Smooth muscle cell (in vitro differentiated cells): Measurements from ENCODE around the gene EFCAB9. TPM values are rescaled to one million over a fixed set of nuclear protein-coding genes. Genes with fewer than 3 reads are reported as not detected.

Experiments used
- DNase-seq: peaks from one replicate; lab custom pipeline; 2025; ENCODE audit not compliant: unreplicated experiment; lab: John Stamatoyannopoulos, UW
- H2AFZ ChIP-seq: fragments of 200-600 bp; sonication (generic); 2 replicates; pipeline ENCODE4 v1.6.0; 2016; ENCODE audit warnings: antibody characterized with exemption, low read depth, mild to moderate bottlenecking
- H3F3A ChIP-seq: fragments of 200-600 bp; sonication (generic); 2 replicates; pipeline ENCODE4 v1.6.0; 2017; ENCODE audit warnings: antibody characterized with exemption, low read depth
- H3K27ac ChIP-seq: fragments of 200-600 bp; sonication (generic); 2 replicates; pipeline ENCODE4 v1.5.1; 2016; ENCODE audit warnings: low read depth, mild to moderate bottlenecking
- H3K27me3 ChIP-seq: fragments of 200-600 bp; sonication (generic); 2 replicates; pipeline ENCODE4 v1.6.1; 2016; ENCODE audit warnings: low read depth, mild to moderate bottlenecking
- H3K36me3 ChIP-seq: fragments of 200-600 bp; sonication (generic); 2 replicates; pipeline ENCODE4 v1.5.1; 2016; ENCODE audit warnings: low read depth
- H3K4me1 ChIP-seq: fragments of 200-600 bp; sonication (generic); 2 replicates; pipeline ENCODE4 v1.5.1; 2016; ENCODE audit warnings: low read depth
- H3K4me2 ChIP-seq: fragments of 200-600 bp; sonication (generic); 2 replicates; pipeline ENCODE4 v1.6.0; 2016; ENCODE audit warnings: mild to moderate bottlenecking
- H3K4me3 ChIP-seq: fragments of 200-600 bp; sonication (generic); 2 replicates; pipeline ENCODE4 v1.5.1; 2016; ENCODE audit warnings: mild to moderate bottlenecking
- H3K79me2 ChIP-seq: fragments of 200-600 bp; sonication (generic); 2 replicates; pipeline ENCODE4 v1.6.0; 2016; ENCODE audit warnings: low read depth, mild to moderate bottlenecking
- H3K9ac ChIP-seq: fragments of 200-600 bp; sonication (generic); 2 replicates; pipeline ENCODE4 v1.6.0; 2016; ENCODE audit warnings: low read depth
- H3K9me3 ChIP-seq: fragments of 200-600 bp; sonication (generic); replicated peaks from 2 replicates; pipeline ENCODE4 v1.5.1; 2016; ENCODE audit warnings: low read depth
- H4K20me1 ChIP-seq: fragments of 200-600 bp; sonication (generic); 2 replicates; pipeline ENCODE4 v1.6.0; 2016; ENCODE audit warnings: low read depth
- WGBS: methylation state at CpG from one replicate; pipeline ENCODE4 v1.1.7; 2016; ENCODE audit warnings: low lambda C conversion rate; 5-methylcytosine and 5-hydroxymethylcytosine counted together
- polyA plus RNA-seq: library from polyadenylated mRNA; unstranded; fragments of >200 nt; fragmentation: Nextera tagmentation; extraction: Ambion mirVana; gene quantifications from 2 replicates; pipeline ENCODE4 v1.2.1, GENCODE V29; 2016
- total RNA-seq: library from RNA; depleted of rRNA; stranded (reverse); fragments of >200 nt; gene quantifications from 2 replicates; pipeline ENCODE4 v1.2.3, GENCODE V29; 2014
- TF ChIP-seq, protein P1 (sequence below): fragments of 200-600 bp; sonication (generic); IDR thresholded peaks from 2 replicates; pipeline ENCODE4 v1.5.1; 2017; ENCODE audit warnings: borderline replicate concordance, mild to moderate bottlenecking, antibody characterized with exemption; ENCODE audit not compliant: insufficient read depth, poor library complexity, severe bottlenecking

Gene EFCAB9
- total and polyA plus RNA-seq, 2 experiments from 2014 or later = not detected

DNA sequence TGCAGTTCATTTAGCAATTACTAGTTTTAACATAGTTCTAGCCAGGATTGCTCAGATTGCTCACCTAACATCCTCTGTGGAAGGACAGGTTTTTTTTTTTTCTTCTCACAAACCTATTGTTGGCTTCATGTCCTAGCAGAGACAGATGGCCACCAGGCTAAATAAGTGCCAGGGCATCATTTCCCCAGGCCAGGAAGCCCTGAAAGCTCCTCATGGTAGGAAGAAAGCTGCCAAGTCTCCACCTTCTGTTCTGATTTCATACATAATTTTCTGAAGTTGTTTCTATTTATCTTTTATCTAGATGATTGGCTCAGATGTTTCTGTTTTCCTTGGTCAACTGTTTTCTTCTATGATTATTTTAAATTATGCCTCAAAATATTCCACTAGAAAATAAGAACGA is 31.0 kb downstream of the EFCAB9 start:
- Histone ChIP-seq H3K4me2 (no peak overlapping the region), H3K36me3 (peaks cover 5% of the 10 kb centered on the region), H2AFZ (no peak overlapping the region), H3F3A (no peaks in the 10 kb centered on the region), H3K4me1 (peaks cover 17% of the 10 kb centered on the region), H3K9ac (no peak overlapping the region), H3K27me3 (no peaks in the 10 kb centered on the region), H3K9me3 (no peaks in the 10 kb centered on the region), H4K20me1 (peaks cover 22% of the 10 kb centered on the region), H3K79me2 (peaks cover 36% of the 10 kb centered on the region), H3K27ac (no peak overlapping the region), H3K4me3 (no peak overlapping the region)
- DNase-seq = no peak
- 85% methylated on average over 1 of the region's 1 CpG for WGBS
- TF ChIP-seq, protein P1, sequence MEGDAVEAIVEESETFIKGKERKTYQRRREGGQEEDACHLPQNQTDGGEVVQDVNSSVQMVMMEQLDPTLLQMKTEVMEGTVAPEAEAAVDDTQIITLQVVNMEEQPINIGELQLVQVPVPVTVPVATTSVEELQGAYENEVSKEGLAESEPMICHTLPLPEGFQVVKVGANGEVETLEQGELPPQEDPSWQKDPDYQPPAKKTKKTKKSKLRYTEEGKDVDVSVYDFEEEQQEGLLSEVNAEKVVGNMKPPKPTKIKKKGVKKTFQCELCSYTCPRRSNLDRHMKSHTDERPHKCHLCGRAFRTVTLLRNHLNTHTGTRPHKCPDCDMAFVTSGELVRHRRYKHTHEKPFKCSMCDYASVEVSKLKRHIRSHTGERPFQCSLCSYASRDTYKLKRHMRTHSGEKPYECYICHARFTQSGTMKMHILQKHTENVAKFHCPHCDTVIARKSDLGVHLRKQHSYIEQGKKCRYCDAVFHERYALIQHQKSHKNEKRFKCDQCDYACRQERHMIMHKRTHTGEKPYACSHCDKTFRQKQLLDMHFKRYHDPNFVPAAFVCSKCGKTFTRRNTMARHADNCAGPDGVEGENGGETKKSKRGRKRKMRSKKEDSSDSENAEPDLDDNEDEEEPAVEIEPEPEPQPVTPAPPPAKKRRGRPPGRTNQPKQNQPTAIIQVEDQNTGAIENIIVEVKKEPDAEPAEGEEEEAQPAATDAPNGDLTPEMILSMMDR = no peak

DNA sequence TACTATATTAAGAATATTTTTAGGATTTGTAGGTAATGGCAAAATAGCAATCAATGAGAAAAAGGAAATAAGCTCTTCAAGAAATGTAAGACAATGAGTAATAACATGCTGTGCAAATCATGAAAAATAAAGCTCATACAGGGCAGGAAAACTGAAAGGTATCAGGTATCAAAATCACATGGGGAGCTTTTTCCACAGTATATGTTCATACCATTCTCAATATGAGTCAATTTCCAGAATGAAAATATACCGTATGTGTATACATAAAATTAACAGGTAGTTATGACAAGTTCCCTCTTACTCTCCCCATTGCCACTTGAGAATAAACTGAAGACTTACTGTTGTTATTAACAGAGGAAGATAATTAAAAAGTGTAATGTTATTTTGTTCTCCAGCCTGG is 35.9 kb downstream of the EFCAB9 start:
- TF ChIP-seq, protein P1 = no peak
- Histone ChIP-seq H3K9ac (no peak overlapping the region), H2AFZ (no peak overlapping the region), H3K4me3 (no peak overlapping the region), H4K20me1 (peaks cover 45% of the 10 kb centered on the region), H3K79me2 (peaks cover 30% of the 10 kb centered on the region), H3K4me1 (peaks cover 9% of the 10 kb centered on the region), H3K4me2 (no peak overlapping the region), H3K9me3 (no peaks in the 10 kb centered on the region), H3K36me3 (peaks cover 11% of the 10 kb centered on the region), H3K27me3 (no peaks in the 10 kb centered on the region), H3F3A (no peaks in the 10 kb centered on the region), H3K27ac (no peak overlapping the region)
- 100% methylated on average over 1 of the region's 1 CpG for WGBS
- DNase-seq = no peak

DNA sequence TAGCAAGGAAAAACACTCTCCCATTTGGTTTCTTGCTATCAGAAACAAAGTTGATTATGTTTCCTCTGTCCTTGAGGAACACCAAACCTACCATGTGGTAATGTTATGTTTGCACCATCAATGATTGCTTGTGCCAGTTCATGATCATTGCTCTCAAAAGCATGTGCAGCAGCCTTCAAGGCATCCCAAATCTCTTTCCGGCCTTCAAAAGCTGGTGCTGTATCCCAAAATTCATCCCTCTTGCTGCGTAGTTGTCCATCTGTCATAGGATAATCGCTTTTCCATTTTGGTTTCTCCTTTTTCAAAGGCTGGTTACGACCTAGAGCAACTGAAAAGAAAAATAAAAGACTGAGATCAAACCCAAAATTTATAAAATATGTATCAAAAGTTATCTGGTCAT is 40.1 kb downstream of the EFCAB9 start:
- H4K20me1 ChIP-seq = peaks cover 76% of the 10 kb centered on the region
- peaks cover 13% of the 10 kb centered on the region for H3K4me1 ChIP-seq
- H3F3A ChIP-seq = no peaks in the 10 kb centered on the region
- peaks cover 11% of the 10 kb centered on the region for H3K36me3 ChIP-seq
- no peak overlapping the region for H2AFZ ChIP-seq
- H3K27me3 ChIP-seq = no peaks in the 10 kb centered on the region
- H3K27ac ChIP-seq = no peak overlapping the region
- peaks cover 61% of the 10 kb centered on the region for H3K79me2 ChIP-seq
- TF ChIP-seq, protein P1 = no peak
- H3K4me3 ChIP-seq = no peak overlapping the region
- H3K4me2 ChIP-seq = no peak overlapping the region
- H3K9ac ChIP-seq = no peak overlapping the region
- no peak for DNase-seq
- 97% methylated on average over 4 of the region's 4 CpGs for WGBS
- no peaks in the 10 kb centered on the region for H3K9me3 ChIP-seq

DNA sequence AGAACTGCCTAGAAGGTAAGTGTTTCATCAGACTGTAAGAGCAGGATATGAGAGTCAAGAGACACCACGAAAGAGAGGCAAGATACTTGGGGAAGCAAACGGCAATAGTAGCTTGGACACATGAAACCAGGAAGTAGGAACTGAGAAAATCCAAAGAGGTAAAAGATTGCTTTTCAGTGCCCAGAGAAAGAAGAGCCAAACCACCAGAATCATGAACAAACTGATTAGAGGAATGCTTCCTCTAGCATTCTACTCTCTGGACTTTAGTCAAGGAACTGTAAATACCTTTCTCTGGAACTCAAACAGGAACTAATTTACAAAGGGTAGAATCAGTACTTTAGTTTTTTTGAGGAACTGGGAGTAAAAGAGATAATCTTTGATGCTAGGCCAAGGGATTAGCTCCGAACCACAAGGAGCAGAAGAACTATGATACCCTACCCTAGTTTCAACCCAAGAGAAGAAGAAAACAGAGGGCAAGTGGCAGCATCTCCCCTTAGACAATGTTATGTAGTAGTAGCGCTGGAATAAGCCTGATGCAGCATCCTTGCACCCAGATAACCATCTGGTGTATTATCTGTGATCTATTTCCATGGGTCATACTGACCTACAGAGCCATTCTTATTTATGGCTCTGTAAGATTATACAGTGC is 41.3 kb downstream of the EFCAB9 start:
- H4K20me1 ChIP-seq = peaks cover 82% of the 10 kb centered on the region
- TF ChIP-seq, protein P1 = no peak
- DNase-seq = no peak
- H3K36me3 ChIP-seq = peaks cover 8% of the 10 kb centered on the region
- H3K27ac ChIP-seq = no peak overlapping the region
- H3K27me3 ChIP-seq = no peaks in the 10 kb centered on the region
- no peak overlapping the region for H3K4me2 ChIP-seq
- H3K9ac ChIP-seq = no peak overlapping the region
- no peaks in the 10 kb centered on the region for H3K9me3 ChIP-seq
- H3K4me1 ChIP-seq = peaks cover 13% of the 10 kb centered on the region
- peaks cover 71% of the 10 kb centered on the region for H3K79me2 ChIP-seq
- H3K4me3 ChIP-seq = peak overlapping the region; percentile 10
- H3F3A ChIP-seq = no peaks in the 10 kb centered on the region
- WGBS = 80% methylated on average over 4 of the region's 4 CpGs
- H2AFZ ChIP-seq = no peak overlapping the region
